NOMO-1 treated with dmso at 0.1 percent for 144 hours (cell line): ENCODE results near the gene NFIA.

Experiments used
- DNase-seq: peaks from one replicate; lab custom pipeline; 2025; ENCODE audit not compliant: unreplicated experiment; lab: John Stamatoyannopoulos, UW

The NFIA gene

DNA sequence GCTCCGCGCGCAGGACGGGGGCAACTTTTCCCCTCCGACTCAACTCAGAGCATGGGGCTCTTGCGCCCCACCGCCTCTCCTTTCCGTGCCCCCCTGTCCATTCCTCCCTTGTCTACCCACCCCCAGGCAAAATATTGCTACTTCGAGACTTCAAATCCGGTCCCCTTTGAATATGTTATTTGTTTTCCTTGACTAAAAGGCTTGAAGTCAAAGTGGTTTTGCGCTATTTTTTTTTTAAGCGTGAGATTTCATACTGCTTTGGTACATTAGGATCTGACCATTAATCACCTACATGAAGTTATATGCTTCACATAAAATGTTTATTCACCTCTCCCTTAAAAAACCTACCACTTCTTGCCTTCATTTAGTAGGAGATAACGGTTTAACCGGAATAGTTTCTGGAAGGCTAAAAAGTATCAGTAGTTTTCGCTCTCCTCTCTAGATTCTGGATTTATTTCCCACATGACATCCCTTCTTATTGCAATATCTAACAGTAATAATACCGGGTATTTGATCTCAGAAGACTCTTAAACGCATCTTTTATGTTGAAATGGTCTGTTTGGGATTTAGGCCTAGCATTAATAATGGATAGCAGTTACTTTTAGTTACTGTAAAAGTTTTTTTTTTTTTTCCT lies 1.6 kb downstream of the NFIA start:
- DNase-seq, result no peak

DNA sequence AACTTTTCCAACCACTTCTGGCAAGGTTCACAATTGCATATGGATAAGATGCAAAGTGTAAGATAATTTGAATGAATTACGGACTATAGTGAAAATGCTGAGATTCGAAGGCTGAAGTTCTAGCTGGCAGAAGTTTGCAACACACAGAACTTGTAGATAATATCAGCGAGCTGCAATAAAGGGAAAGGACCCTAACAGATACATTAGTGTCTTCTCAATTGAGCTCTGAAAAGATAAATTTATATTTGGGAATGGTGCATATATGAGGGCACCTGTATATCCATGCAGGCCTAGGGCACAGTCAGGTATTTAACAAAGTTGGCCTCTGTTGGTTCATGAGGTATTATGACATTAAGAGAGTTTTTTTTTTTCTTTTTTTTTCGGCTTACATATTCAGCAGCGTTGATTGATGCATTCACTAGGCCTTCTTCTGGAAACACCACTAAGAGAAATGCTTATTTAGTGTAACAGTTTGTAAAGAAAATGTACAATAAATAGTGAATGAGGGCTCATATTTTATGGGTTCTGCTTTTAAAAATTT lies 2.2 kb downstream of the NFIA start:
- DNase-seq, result no peak

DNA sequence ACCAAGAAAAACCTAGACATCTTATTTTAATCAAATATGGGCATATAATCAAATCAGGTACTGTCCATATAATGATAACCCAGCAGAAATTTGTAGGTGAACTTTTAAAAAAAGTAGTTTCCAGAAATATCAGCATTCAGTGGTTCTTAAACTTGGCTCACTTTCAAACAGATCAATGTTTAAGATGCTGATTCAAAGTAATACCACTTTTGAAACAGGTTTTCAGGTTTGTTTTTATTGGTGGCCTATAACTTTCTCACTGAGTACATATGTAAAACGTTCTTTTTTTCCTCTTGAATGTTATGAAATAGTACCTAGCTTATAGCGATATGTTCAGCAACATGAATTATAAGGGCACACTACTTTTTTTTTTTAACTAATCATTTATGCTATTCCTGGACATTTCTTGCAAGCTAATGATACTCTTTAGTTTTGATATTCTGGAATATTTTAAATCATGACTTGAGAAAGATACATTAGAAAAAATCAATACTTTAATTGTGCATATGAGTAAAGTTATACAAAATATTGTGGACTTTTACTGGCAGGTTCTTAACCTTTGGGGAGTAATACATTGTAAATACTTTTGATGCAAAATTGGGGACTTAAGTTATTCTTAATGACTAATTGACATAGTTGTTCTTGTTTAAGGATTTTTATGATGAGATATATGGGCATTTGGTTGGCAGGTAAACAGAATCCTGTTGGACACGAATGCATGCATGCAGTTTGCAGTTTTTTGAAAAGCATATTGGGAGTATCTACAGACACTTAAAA lies 3.0 kb downstream of the NFIA start:
- no peak for DNase-seq

DNA sequence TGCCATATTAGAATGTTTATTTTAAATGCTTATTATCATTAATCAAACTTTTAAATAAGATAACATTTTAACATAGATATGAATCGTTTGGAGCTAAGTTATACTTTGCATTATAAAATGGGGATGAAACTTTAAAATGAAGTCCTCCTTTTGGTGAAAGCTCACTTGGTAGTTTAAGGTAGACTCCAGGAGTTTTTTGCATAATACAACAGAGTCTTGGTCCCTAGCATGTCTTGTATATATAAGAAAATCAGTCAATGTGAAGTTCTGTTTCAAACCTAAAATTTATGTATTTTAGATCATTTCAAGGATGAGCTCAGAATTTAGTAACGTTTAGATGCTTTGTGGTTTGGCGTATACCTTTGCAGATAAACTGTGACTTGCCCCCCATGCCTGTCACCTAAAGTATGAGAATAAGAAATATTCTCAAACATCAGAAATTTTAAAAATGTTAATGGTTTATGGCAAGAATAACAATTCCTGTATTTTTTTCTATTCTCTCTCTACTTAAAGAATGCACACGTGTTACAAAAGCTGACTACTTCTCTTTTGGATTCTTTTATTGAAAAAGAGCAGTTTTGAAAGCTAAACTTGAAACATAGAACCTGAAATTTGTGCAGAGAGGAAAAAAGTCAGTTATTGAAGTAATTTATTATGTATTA lies 3.8 kb downstream of the NFIA start:
- no peak for DNase-seq

GRCh38 chr1:61087571-61087970 lies 5.2 kb downstream of the NFIA start:
- no peak for DNase-seq

GRCh38 chr1:61088163-61088974 lies 6.0 kb downstream of the NFIA start:
- DNase-seq, result no peak

DNA sequence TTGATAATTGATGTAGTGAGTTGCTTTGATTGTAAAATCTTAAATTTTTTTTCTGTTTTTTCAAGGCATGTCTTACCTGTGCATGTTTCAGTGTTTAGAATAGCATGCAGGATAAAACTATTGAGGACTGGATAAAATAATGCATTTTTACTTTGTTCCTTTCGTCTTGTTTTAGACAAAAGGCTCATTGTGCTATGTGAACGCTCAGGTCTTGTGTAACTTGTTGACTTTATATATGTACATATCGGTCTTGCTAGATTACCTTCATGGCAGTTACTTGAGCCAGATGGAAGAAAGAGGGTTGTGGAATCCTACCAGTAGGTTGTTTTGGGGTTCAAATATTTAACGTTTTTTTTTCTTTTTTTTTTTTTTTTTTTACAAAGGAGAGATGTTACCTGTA lies 7.0 kb downstream of the NFIA start:
- no peak for DNase-seq

DNA sequence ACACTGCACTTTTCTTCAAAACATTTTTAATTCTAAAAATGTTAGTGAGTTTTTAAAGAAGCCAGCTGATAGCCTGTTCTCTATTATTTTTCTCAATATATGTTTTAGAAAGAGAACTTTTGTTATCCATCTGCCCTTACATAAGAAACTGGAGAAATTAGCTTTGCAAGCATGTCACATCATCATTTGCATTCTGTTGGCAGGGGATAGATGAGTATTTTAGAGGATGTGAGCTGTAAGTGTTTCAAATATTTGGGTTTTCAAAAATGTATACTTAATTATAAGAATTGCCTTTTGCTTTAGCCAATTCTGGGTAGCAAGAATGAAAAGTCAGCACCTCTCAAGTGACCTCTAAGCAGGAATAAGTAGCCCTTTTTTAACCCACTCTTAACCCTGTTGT lies 7.4 kb downstream of the NFIA start:
- no peak for DNase-seq

GRCh38 chr1:61090546-61091202 lies 8.3 kb downstream of the NFIA start:
- DNase-seq, result no peak

- DNase-seq, result no peak
Observed at GRCh38 chr1:61091455-61091854, 9.1 kb downstream of the NFIA start.

DNA sequence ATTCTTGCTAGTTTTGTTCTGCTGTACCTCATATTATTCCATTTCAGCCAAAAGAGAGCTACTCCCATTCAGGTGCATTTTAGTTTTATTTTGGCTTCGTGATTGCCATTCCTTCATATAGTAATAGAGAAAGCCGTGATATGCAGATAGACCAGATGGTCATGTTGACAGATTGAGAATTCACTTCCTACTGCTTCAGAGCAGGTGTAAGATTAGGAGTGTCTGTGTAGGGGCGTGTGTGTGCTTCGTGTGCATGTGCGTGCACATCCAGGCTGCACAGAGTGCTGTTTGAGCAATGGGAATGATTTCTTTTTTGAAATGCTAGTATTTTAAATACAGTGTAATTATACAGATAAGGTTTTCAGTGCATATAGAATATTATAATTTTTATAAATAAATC lies 10.3 kb downstream of the NFIA start:
- DNase-seq, result no peak

DNA sequence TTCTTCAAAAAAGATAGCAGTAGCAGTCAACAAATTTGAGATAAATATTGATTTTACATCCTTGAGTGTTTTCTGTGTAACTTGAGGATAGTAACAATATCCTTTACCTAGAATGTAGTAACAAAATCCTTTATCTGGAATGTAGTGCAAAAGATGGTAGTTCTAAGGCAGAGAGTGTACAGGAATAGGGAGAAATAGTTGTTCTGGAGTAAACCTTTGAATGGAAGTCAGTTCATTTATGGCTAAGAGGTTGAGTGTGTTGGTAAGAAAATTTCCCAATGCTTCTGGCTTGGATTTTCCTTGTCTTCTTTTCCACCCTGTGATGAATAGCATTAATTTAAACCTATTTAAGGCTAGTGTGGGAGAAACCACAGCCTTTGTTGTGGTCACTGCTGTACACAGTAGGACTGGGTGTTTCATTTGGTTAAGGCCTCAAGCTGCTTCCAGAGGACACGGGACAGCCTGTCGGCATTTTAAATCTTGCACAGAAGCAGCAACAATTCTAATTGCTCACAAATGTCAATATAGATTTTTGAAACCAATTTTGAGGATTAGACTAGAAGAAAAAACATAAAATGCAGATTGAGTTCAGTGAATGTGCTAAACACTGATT lies 11.3 kb downstream of the NFIA start:
- no peak for DNase-seq

DNA sequence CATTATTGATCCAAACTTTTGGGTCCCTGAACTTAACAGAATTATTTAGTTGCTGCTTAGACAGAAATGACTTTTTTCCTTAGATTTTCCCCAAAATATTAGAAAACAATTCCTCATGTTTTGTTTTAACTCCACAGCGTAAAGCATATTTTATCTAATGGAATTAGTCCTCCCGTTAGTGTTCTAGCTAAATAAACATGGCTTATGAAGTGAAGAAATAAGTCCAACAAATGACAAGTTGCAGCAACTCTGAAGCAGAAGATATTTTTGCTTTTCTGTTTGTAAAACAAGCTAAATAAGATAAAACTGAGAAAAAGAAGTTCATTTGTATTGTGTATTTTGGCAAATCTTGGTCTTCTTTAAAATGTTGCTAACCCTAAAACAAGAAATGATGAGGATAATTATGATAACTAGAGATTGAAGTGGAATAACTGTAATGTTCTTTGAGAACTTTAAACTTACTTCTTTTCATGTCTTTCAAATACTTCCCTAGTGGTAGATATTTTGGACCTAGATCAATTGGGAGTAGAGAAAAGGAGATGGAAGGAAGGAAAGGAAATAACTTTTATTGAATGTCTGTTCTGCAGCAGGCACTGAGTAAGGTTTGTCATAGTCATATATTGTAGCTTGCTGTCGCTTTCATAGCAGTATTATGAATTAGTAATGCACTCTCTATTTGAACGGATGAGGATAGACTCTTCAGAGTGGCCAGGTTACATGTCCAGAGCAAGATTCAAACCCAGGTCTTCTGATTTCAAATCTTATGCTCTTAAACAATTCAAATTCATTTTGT lies 12.5 kb downstream of the NFIA start:
- DNase-seq, result no peak

GRCh38 chr1:61095470-61095812 lies 13.1 kb downstream of the NFIA start:
- DNase-seq, result no peak

DNA sequence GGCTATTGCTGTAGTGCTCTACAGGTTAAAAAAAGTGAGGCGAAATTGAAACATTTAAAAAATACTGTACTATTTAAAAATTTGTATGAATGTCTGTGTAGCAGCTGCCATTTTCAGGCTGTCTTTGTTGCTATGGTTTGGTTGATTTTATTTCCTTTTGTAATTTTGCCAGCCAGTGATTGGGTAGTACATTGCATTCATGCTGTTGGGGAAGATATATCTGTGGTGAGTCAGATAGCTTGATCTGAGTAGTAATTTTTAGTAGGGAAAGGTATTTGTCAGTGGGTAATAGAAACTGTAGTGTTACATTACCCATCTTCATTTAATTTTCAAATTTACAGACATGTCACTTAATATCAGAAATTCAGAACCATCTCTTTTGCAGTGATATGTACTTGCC lies 15.0 kb downstream of the NFIA start:
- DNase-seq, result no peak

DNA sequence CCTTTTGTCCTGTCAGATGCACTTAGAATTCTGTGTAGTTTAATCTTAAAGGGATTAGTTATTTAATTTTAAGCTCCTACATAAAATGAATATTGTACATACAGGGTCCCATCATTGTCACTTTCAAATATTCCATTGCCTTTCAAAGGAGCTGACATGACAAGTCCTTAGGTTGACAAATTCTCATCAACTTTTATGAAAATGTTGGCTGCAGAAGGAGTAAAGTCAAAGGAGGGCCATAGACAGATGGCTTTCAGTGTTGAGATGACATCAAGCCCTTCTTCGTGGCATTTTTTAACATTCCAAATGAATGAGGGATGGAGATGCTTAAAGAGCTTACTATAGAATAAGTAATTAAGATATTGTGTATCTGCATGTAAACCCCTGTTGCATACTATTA lies 15.4 kb downstream of the NFIA start:
- no peak for DNase-seq

DNA sequence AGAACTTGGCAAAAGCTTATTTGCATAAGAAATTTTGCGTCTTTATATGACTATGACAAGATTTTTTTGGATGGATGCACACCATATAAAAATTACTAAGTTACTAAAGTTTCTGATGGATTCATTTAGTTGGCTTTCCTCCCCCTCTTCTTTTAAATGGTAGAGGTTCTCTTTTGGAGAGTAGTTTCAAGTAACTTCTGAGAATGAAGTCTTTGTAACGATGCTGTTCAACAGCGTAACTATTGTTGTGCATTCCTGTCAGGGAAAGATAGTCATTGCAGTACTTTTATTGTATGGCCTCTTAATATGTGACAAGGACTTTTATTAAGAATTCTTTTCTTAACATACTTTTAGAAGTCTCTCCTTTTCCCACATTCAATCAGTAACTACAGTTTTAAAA lies 16.0 kb downstream of the NFIA start:
- DNase-seq, result no peak

DNA sequence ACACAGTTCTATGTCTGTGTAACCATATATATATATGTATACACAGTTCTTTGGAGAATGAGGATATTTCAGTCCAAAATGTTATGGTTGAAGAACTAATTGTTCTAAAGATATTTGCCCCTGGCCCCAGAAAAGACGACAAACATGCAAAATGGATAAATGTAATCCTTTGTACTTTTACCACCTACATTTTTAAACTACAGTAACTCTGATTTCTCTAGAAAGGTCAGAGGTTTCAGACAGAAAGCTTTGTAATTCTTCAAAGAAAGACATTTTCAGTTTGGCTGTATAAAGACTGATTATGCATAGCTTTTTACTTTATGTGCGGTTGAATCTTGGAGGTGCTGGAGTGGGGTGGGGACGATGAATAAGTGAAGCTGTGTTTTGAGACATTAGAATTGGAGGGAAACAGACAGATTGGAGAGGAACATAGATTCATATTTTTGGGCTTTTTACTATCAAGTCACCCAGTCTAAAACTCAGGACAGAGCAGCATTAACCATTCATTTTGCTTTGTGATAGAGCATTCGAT lies 16.6 kb downstream of the NFIA start:
- no peak for DNase-seq

- DNase-seq, result no peak
Observed at GRCh38 chr1:61100578-61100977, 18.2 kb downstream of the NFIA start.
